Uterus (tissue), 2 donors: Measurements from ENCODE around the gene VSTM4.

Experiments used
- POLR2A ChIP-seq, 2 donors: fragments of 450-650 bp; IDR thresholded peaks; one replicate each; pipeline ENCODE4 v1.6.1; 2016; ENCODE audit warnings: antibody characterized with exemption in 2 of 2, mild to moderate bottlenecking in 1 of 2, moderate library complexity in 1 of 2
- TF ChIP-seq, protein P1 (sequence below), 4 experiments: fragments of 200-600 bp in 2 of 4; fragments of 450-650 bp in 2 of 4; sonication (generic) in 2 of 4; IDR thresholded peaks; one replicate each; pipeline ENCODE4 v1.5.1; 2016 to 2019; ENCODE audit warnings: antibody characterized with exemption in 4 of 4, mild to moderate bottlenecking in 2 of 4, moderate library complexity in 1 of 4

DNA sequence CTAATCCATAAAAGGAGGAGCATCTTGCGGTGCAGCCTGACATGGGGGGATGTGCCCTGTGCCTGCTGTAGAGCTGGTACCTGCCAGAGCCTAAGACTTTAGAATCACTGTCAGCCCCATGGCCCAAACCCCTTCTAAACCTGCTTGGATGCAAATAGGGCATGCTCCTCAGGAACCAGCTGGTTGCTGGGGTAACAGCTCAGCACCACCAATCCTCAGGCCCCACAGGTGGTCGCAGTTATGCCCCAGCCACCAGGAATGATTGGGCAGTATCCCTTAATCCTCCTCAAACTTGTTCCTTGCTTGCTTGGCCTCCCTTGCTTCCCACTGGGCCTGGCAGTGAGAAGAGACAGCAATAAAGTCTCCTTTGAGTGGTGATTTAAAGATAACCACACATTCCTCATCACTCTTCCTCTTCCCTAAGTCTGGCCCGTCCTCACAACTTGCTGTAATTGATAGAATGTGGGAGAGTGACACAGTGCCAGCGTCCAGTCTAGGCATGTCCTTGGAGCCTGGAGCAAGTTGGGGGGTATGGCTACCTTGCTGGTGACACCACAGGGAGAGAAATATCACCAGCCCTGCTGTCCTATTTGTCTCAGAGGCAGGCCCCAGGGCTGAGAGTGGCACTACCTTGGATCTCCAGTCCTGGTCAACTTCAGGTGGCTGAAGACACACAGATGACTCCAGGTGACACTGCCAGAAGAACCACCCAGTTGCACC lies 43.0 kb downstream of the VSTM4 start:
- TF ChIP-seq, protein P1, sequence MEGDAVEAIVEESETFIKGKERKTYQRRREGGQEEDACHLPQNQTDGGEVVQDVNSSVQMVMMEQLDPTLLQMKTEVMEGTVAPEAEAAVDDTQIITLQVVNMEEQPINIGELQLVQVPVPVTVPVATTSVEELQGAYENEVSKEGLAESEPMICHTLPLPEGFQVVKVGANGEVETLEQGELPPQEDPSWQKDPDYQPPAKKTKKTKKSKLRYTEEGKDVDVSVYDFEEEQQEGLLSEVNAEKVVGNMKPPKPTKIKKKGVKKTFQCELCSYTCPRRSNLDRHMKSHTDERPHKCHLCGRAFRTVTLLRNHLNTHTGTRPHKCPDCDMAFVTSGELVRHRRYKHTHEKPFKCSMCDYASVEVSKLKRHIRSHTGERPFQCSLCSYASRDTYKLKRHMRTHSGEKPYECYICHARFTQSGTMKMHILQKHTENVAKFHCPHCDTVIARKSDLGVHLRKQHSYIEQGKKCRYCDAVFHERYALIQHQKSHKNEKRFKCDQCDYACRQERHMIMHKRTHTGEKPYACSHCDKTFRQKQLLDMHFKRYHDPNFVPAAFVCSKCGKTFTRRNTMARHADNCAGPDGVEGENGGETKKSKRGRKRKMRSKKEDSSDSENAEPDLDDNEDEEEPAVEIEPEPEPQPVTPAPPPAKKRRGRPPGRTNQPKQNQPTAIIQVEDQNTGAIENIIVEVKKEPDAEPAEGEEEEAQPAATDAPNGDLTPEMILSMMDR (IDR thresholded peaks at IDR 0.05), result no peak
- no peak for TF ChIP-seq POLR2A (IDR thresholded peaks at IDR 0.05)
